Mesothelial cell of epicardium (in vitro differentiated cells): ENCODE data around the gene PAQR4. TPM values are rescaled to one million over a fixed set of nuclear protein-coding genes. Genes with fewer than 3 reads are reported as not detected.

Experiments
- DNase-seq, 2 experiments: peaks; one replicate each; pipeline ENCODE4 v3.0.0; 2021; ENCODE audit warnings: low spot score in 2 of 2; ENCODE audit not compliant: unreplicated experiment in 2 of 2
- H3K27ac Mint-ChIP-seq: 2 replicates; pipeline ENCODE4 v1.8.0; 2021; ENCODE audit warnings: mixed read lengths
- H3K27me3 Mint-ChIP-seq: 2 replicates; pipeline ENCODE4 v1.8.0; 2021; ENCODE audit warnings: low read depth, mixed read lengths
- H3K36me3 Mint-ChIP-seq: 2 replicates; pipeline ENCODE4 v1.8.0; 2021; ENCODE audit warnings: mixed read lengths
- H3K4me1 Mint-ChIP-seq: 2 replicates; pipeline ENCODE4 v1.8.0; 2021; ENCODE audit warnings: mixed read lengths
- H3K4me3 Mint-ChIP-seq: 2 replicates; pipeline ENCODE4 v1.8.0; 2021; ENCODE audit warnings: mild to moderate bottlenecking, moderate library complexity, mixed read lengths
- H3K9me3 Mint-ChIP-seq: 2 replicates; pipeline ENCODE4 v1.8.0; 2021; ENCODE audit warnings: mixed read lengths
- CTCF ChIP-seq: fragments of 200-600 bp; sonication (generic); IDR thresholded peaks from one replicate; pipeline ENCODE4 v1.5.0; 2021; ENCODE audit warnings: antibody characterized with exemption; ENCODE audit not compliant: unreplicated experiment
- total RNA-seq: library from RNA; stranded (reverse); gene quantifications from 3 replicates; pipeline ENCODE4 v1.2.1, GENCODE V29; 2021

The PAQR4 gene
- total RNA-seq, 1 donor from 2014 or later = 10.1 TPM

DNA sequence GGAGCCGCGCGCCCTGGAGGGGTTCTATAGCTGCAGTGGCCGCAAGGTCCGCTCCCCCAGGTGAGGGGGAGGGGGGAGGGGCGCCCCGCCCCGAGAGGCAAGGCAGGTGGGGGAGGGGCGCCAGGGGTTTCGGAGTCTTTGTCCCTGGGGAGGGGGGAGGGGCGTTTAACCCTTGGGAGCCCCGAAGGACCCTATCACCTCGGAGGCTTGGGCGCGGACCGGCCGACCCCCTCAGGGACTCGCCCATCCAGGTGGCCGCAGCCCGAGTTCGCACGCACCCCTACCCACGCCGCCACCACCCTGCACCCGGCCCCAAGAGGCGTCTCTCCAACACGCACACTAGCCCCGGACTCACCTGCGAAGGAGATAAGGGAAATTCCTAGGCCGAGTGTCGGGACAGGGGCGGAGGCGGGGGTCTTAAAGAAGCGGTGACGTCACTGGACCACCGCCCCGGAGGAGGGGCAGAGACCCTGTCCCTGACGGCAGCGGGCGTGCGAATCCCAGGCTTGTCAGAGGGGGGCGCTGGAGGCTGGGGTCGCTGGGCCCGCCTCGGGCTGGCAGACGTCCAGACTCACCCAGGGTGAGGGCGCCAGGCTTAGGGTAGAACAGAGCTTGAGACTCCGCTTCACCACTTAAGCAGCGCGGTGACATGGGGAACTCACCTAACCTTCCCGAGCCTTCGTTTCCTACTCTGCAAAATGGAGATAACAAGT is 48.8 kb downstream of the PAQR4 start, which contains the start of gene CLDN6:
CLDN6 (minus strand) TSS at position 390 of the 713 bp plus-strand sequence. CDS start 2,162 bp downstream, outside the sequence.
- Mint-ChIP-seq H3K9me3 (no peaks in the 10 kb centered on the region), H3K36me3 (peaks cover 4% of the 10 kb centered on the region), H3K27me3 (peaks cover 40% of the 10 kb centered on the region), H3K4me1 (peaks cover 64% of the 10 kb centered on the region), H3K4me3 (peak within 1 kb of the TSS; percentile 89), H3K27ac (peak within 1 kb of the TSS; percentile 96)
- DNase-seq = peak; percentile 88 to 95
- peak; percentile 72 for TF ChIP-seq CTCF

GRCh38 chr16:3019594-3020246 is 50.6 kb downstream of the PAQR4 start:
- peak overlapping the region; percentile 84 for H3K4me3 Mint-ChIP-seq
- H3K27me3 Mint-ChIP-seq = peaks cover 25% of the 10 kb centered on the region
- peak overlapping the region; percentile 97 for H3K27ac Mint-ChIP-seq
- peaks cover 59% of the 10 kb centered on the region for H3K4me1 Mint-ChIP-seq
- H3K36me3 Mint-ChIP-seq = peaks cover 6% of the 10 kb centered on the region
- DNase-seq = no peak
- TF ChIP-seq CTCF = no peak
- H3K9me3 Mint-ChIP-seq = no peaks in the 10 kb centered on the region

GRCh38 chr16:3020247-3020603 is 51.1 kb downstream of the PAQR4 start, which contains the start of gene TNFRSF12A:
TSS of gene TNFRSF12A (plus strand) at chr16:3020368. CDS start at chr16:3020398, 30 bp downstream.
- H3K27ac Mint-ChIP-seq = peak within 1 kb of the TSS; percentile 99
- no peaks in the 10 kb centered on the region for H3K9me3 Mint-ChIP-seq
- H3K4me3 Mint-ChIP-seq = peak within 1 kb of the TSS; percentile 84
- peak; percentile 61 to 75 for DNase-seq
- peaks cover 4% of the 10 kb centered on the region for H3K36me3 Mint-ChIP-seq
- peaks cover 54% of the 10 kb centered on the region for H3K4me1 Mint-ChIP-seq
- TF ChIP-seq CTCF = no peak
- H3K27me3 Mint-ChIP-seq = peaks cover 20% of the 10 kb centered on the region

DNA sequence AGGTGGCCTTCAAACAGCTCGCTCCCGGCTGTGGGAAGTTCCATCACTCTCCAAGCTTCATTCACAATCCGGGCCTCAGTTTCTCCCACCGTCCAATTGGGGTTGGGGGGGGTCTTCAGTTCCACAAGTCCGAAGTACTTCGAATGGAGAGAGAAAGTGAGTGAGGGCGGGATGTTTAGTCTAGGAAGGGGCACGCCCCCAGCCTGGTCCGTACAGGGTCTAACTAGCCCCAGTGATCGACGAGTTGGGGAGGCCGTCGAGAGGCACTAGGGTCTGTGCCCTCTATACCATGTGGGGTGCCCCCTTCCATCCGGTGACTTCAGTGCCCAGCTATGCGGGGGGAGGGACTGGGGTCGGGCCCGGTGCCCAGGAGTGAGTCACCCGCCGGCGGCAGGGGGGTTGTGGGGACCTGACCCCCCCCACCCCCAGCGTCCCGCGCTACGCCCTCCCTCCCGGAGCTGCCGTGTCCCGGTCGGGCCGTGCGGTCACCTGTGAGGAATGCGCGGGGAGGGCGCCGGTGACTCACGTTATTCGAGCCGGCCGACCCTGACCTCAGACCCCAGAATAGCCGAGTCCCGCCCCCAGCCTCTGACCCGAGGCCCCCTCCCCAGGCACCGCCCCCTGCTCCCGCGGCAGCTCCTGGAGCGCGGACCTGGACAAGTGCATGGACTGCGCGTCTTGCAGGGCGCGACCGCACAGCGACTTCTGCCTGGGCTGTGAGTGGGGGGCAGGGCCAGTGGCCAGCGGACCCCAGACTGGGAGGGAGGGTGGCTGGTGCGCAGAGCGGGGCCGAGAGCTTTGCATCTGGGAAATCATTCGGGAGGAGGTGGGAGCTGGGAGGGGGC is 51.7 kb downstream of the PAQR4 start:
- peak in 1 of 2 experiments; percentile 67 for DNase-seq
- peak overlapping the region; percentile 99 for H3K27ac Mint-ChIP-seq

More for the DNA sequence above, 51.7 kb downstream of the PAQR4 start:
- peaks cover 4% of the 10 kb centered on the region for H3K36me3 Mint-ChIP-seq
- no peaks in the 10 kb centered on the region for H3K9me3 Mint-ChIP-seq
- H3K27me3 Mint-ChIP-seq = peaks cover 20% of the 10 kb centered on the region
- TF ChIP-seq CTCF = no peak
- peaks cover 51% of the 10 kb centered on the region for H3K4me1 Mint-ChIP-seq
- peak overlapping the region; percentile 84 for H3K4me3 Mint-ChIP-seq
